Raji (cell line): ENCODE measurements around the gene STOML1.

ENCODE experiments used
- POLR2A ChIP-seq: IDR thresholded peaks from 2 replicates; pipeline ENCODE4 v1.6.1; 2011; ENCODE audit warnings: low read depth, low read length, control low read depth; ENCODE audit not compliant: insufficient read depth

Gene STOML1

DNA sequence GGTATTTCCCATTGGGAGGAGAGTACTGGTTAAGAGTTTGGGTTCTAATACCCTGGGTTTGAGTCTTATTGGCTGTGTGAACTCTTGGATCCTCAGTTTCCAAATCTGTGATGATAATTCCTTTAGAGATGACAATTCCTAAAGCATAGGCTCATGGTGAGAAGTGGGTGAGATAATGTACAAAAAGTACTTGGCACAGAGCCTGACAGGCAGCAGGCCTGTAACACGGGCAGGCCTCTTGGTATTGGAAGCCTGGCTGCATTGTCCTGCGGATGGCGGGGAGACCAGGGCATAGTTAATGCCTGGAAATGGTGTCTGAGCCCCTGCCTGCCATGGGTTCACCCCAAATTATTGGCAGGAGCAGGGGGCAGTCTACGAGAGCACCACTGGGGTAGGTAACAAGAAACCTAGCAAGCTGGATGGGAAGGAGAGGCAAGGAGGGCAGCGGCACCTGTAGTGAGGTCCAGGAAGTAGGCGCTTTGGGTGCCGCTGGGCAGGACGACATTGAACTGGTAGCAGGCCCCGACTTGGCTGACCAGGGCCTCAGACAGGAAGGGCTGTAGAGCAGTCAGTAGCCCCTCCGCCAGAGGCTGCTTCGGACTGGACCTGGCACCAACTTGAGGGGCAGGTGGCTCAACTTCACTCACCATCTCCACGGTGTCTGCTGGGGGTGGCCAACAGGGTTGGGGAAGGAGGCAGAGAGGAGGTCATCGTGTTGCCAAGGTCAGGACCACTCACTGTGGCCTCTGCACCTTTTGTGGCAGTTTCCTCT lies 7.7 kb downstream of the STOML1 start:
- TF ChIP-seq POLR2A: no peak

- TF ChIP-seq POLR2A: no peak
These were observed 8.3 kb downstream of the STOML1 start for GRCh38 chr15:73983773-73984172.

GRCh38 chr15:73983211-73983727 lies 8.8 kb downstream of the STOML1 start:
- TF ChIP-seq POLR2A: no peak

DNA sequence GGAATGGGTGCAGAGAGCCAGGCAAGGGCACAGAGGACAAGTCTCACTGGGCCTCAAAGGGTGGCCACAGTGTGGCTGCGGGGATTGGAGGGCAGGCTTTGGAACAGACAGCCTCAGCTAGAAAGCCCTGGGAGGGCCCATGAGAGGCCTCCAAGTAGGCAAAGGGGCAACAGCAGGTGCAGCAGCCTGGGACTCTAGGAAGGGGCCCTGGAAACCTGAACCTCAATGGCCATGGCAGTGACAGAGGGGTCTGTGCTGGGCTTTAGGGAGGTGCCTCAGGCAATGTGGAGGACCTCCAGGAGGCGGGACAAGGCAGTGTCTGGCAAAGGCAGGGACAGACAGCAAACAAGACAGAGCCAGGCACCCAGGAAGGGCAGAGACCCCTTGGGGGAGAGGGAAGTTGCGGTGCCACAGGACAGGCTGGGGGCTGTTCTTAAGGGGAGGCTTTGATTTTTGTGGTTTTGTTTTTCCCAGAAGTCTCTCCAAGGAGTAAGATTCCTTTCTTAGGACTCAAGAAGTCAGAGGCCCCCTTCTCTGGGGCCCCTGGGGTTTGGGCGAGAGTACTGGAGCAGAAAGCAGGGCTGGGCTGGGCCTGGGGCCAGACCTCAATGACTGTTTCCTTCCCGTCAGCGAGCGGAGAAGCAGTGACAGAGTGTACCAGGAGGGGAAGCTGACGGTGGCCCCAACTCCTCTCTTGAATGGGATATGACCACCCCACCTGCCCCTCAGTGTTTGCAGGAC lies 9.7 kb downstream of the STOML1 start:
- no peak for TF ChIP-seq POLR2A

DNA sequence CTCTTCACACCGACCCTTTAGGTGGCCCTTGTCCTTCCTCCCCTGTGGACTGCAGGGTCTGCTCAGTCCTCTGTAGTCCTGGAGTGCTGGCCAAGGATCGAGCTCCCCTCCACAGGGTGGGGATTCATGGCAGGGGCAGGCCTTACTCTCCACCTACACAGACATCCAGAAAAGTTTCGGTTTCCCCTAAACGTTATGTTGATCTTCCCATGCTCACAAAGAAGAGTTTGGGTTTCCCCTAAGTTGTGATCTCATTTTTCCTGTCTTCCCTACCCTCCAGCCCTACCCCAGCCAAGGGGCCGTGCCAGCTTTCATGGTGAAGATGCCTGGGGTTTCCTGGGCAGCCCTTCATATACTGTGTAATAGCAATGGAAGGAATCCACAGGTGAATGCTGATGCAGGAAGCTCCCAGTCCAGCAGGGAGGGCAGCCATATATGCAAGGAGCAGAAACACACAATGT lies 10.3 kb downstream of the STOML1 start:
- no peak for TF ChIP-seq POLR2A

- TF ChIP-seq POLR2A: no peak
These were observed 12.5 kb downstream of the STOML1 start for GRCh38 chr15:73979636-73980035.

- TF ChIP-seq POLR2A: no peak
These were observed 13.2 kb downstream of the STOML1 start for GRCh38 chr15:73978896-73979295.

GRCh38 chr15:73972984-73973682 lies 19.0 kb downstream of the STOML1 start:
- no peak for TF ChIP-seq POLR2A

GRCh38 chr15:73969151-73969759 lies 22.8 kb downstream of the STOML1 start:
- no peak for TF ChIP-seq POLR2A

DNA sequence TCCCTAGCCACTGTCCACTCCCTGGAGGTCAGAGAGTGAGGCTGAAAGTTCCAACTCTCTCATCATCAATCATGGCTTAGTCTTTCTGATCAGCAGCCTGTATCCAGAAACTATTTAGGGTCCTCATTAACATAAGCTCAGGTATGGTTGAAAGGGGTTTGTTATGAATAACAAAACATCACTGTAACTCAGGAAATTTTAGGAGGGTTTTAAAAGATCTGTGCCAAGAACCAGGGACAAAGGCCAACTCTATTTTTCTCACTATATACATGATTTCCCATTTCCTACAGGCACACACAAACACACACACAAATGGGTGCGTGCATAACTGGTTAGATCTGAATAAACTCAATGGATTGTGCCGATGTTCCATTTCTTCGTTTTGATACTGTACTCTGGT lies 23.6 kb downstream of the STOML1 start:
- no peak for TF ChIP-seq POLR2A

GRCh38 chr15:73965758-73966113 lies 26.4 kb downstream of the STOML1 start:
- TF ChIP-seq POLR2A: no peak

GRCh38 chr15:73965094-73965757 lies 26.9 kb downstream of the STOML1 start:
- no peak for TF ChIP-seq POLR2A

GRCh38 chr15:73964736-73965093 lies 27.4 kb downstream of the STOML1 start:
- TF ChIP-seq POLR2A: no peak

GRCh38 chr15:73962433-73962832 lies 29.7 kb downstream of the STOML1 start:
- no peak for TF ChIP-seq POLR2A

DNA sequence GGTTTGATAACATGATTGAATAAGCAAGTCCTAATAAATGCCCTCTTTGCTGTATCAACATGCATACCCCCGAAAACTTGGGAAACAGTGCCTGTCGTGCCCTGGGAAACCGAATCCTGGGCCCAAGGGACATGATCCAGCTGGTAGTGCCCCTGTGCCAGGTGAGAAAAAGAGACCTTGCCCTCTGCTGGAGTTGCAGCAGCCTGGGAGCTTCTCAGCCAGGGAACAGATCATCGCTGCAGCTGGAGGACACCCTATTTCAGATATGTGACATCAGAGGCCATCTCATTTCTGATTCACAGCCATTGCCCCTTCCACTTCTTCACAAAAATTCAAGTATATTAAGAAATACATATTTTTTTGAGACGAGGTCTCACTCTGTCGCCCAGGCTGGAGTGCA lies 32.3 kb downstream of the STOML1 start:
- no peak for TF ChIP-seq POLR2A

DNA sequence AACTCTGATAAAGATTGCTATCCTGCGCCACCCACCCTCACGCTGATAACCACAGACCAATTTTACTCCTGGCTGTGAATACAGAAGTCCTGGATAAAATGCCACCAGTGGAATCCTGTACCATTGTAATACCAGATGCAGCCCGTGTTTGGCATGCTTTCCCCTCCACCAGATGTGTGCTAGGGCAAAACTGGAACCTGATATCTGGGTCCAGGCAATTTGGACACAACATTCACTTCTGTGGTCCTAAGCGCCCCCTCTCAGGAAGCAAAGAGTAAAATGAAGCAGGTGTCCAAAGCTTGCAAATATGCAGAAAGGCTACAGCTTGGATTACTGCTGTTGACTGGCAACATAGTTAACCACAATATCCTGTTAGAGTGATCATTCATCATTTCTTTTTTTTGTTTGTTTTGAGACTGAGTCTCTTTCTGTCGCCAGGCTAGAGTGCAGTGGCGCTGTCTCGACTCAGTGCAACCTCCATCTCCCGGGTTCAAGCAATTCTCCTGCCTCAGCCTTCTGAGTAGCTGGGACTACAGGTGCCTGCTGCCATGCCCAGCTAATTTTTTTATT lies 33.0 kb downstream of the STOML1 start:
- no peak for TF ChIP-seq POLR2A
